Measurements from ENCODE around the gene HYAL2. TPM values are rescaled to one million over a fixed set of nuclear protein-coding genes. Genes with fewer than 3 reads are reported as not detected.

The HYAL2 gene
- total RNA-seq, 2 experiments from 2014 or later, result 1.5 to 2.1 TPM

GRCh38 chr3:50337175-50337861 lies 14.8 kb upstream of the HYAL2 start:
- Mint-ChIP-seq H3K36me3 (ENCODE audit: low read depth) (peaks cover 44% of the 10 kb centered on the region), H3K4me3 (peak overlapping the region; percentile 94), H3K4me1 (ENCODE audit: low read depth) (peaks cover 57% of the 10 kb centered on the region), H3K9me3 (no peaks in the 10 kb centered on the region), H3K27me3 (ENCODE audit: low read depth) (no peaks in the 10 kb centered on the region), H3K27ac (peak overlapping the region; percentile 94)
- peak; percentile 99 for DNase-seq
- CTCF ChIA-PET, result interaction anchor here (0.9 to 4.2 kb wide), 8 partner anchors 8 to 143 kb away, joined by 3 to 31 read pairs (median 6); partner anchors contain the start of genes CYB561D2, HYAL2, HYAL3 and NAA80
- intact Hi-C loops (cut with micrococcal nuclease), result loop anchor here (1.0 to 5.0 kb wide), 7 partner anchors 9 to 275 kb away; partner anchors contain the start of genes CYB561D2, HYAL3, IFRD2 and NAA80

DNA sequence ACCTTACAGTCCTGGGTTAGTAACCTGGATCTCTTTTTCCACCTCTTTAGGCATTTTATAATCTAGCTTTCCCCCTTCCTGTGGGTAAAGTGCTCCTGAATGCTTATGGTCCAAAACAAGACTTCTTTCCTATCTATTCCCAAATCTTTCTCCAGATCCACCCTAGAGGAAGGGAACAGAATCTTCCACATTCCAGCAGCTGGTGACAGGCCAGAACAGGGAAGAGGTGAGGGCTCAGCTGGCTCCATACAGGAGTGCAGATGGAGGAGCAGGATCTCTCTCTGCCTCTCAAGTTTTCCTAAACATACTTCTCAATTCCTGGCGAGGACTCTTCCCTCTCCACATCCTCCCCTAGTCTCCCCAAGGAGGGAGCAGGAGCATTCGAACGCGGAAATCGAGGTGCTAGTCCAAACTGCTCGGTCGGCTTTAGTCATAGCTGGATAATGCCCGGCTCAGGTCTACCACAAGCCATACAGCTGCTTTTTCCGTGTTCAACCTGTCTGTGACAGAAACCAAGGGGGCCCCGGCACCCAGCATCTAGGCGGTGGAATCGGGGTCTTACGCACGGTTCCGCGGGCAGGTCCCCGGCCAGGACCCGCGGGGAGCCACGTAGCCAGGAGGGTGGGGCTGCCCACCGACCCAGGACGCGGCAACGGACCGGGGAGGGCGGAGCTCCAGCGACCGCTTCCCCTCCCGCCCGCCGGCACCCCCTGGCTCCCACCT lies 14.1 kb upstream of the HYAL2 start:
- Mint-ChIP-seq H3K27ac (peak overlapping the region; percentile 95), H3K4me3 (peak overlapping the region; percentile 94), H3K4me1 (ENCODE audit: low read depth) (peaks cover 57% of the 10 kb centered on the region), H3K9me3 (no peaks in the 10 kb centered on the region), H3K36me3 (ENCODE audit: low read depth) (peaks cover 47% of the 10 kb centered on the region), H3K27me3 (ENCODE audit: low read depth) (no peaks in the 10 kb centered on the region)
- intact Hi-C loops (cut with micrococcal nuclease), result loop anchor here (1.0 to 5.0 kb wide), 7 partner anchors 8 to 276 kb away; partner anchors contain the start of genes CYB561D2, HYAL3, IFRD2 and NAA80
- peak; percentile 64 for DNase-seq
- CTCF ChIA-PET, result interaction anchor here (0.9 to 4.2 kb wide), 7 partner anchors 8 to 142 kb away, joined by 4 to 31 read pairs (median 6); partner anchors contain the start of genes CYB561D2, HYAL2, HYAL3 and NAA80

- H3K36me3 Mint-ChIP-seq (ENCODE audit: low read depth), result peaks cover 50% of the 10 kb centered on the region
- no peak for DNase-seq
- CTCF ChIA-PET, result interaction anchor here (0.6 to 2.8 kb wide), 2 partner anchors 11 to 76 kb away, joined by 3 to 16 read pairs; partner anchors contain the start of gene HYAL2
- intact Hi-C loops (cut with micrococcal nuclease), result loop anchor here (5.0 kb wide), 1 partner anchor 247 kb away; the partner anchor contains the start of gene RBM5
- H3K27ac Mint-ChIP-seq, result peak overlapping the region; percentile 87
- H3K4me1 Mint-ChIP-seq (ENCODE audit: low read depth), result peaks cover 44% of the 10 kb centered on the region
- H3K4me3 Mint-ChIP-seq, result peak overlapping the region; percentile 32
- no peaks in the 10 kb centered on the region for H3K27me3 Mint-ChIP-seq (ENCODE audit: low read depth)
- no peaks in the 10 kb centered on the region for H3K9me3 Mint-ChIP-seq
Observed at GRCh38 chr3:50334339-50335075, 12.0 kb upstream of the HYAL2 start.

DNA sequence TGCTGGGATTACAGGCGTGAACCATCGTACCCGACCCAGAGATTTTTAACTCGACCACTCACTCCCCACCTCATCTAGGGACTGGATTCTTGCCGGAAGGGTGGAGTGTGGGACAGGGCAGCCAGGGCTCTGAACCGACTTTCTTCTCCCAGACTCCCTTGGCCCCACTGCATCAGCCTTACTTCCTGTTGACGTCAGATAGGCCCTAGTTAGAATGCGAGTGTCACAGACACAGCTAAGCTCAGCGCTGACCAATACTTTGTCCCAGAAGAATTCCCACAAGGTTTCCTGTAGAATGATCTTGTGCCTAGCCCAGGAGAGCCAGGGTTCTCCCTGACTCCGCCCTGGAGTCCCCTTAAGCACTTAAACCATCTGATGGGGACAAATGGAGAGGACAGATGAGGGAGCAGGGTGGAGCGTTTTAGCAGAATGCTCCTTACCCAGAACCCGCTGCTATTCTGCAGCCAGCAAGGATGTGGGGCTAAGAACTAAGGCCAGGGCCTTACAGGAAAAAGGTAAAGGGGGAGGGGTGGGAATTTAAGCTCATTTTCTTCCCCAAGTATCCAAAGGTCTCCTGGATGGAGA lies 11.3 kb upstream of the HYAL2 start:
- Mint-ChIP-seq H3K27me3 (ENCODE audit: low read depth) (no peaks in the 10 kb centered on the region), H3K27ac (peak overlapping the region; percentile 87), H3K9me3 (no peaks in the 10 kb centered on the region), H3K4me1 (ENCODE audit: low read depth) (peaks cover 38% of the 10 kb centered on the region), H3K4me3 (peak overlapping the region; percentile 41), H3K36me3 (ENCODE audit: low read depth) (peaks cover 48% of the 10 kb centered on the region)
- intact Hi-C loops (cut with micrococcal nuclease), result no loop called here
- DNase-seq, result no peak
- CTCF ChIA-PET, result interaction anchor here (0.7 to 2.8 kb wide), 3 partner anchors 10 to 482 kb away, joined by 3 to 16 read pairs (median 3); partner anchors contain the start of gene HYAL2

DNA sequence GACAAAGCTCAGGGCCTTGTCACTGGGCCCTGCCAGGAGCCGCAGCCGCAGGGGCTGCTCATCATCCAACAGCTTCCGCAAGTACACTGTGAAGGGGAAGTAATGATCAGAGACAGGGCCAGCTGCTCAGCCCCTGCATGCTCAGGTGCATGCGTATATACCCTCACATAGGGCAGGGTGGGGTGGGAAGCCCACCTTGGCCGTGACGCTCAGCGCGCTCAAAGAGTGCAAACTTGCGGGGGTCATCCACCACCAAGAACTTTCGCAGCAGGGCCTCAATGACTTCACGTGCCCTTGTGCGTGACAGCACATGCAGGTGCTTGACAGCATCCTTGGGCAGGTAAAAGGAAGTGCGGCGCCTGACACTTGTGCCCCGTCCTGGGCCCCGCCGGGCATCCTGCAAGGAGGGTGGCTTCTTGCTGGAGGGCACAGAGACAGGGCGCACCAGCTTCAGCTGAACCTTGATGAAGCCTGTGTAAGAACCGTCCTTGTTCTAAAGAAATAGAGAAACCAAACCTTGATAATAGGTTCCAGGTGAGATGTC lies 8.9 kb upstream of the HYAL2 start:
- intact Hi-C loops (cut with micrococcal nuclease), result no loop called here
- Mint-ChIP-seq H3K36me3 (ENCODE audit: low read depth) (peaks cover 36% of the 10 kb centered on the region), H3K4me3 (no peak overlapping the region), H3K27me3 (ENCODE audit: low read depth) (no peaks in the 10 kb centered on the region), H3K27ac (peak overlapping the region; percentile 24), H3K9me3 (no peaks in the 10 kb centered on the region), H3K4me1 (ENCODE audit: low read depth) (peaks cover 36% of the 10 kb centered on the region)
- CTCF ChIA-PET, result interaction anchor here (1.0 kb wide), 1 partner anchor 11 kb away, joined by 3 read pairs; no protein-coding TSS in a partner anchor
- no peak for DNase-seq

DNA sequence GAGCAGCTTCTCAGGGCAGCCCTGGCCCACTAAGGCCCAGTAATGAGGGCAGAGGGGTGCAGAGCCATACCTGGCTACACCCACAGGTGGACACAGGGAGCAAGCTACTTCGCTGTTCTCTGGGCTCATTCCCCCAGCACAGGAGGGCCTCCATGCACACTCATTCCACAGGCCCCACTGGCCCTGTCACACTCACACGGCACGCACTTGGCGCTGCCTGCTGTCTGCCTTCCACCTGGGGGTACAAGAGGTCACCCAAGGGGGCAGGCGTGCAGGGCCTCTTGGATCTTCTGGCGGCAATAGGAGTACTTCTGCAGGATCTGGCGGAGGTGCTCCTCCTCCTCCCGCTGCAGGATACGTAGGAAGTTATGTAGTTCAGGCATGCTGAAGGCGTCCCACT lies 7.8 kb upstream of the HYAL2 start:
- Mint-ChIP-seq H3K4me3 (no peak overlapping the region), H3K4me1 (ENCODE audit: low read depth) (peaks cover 29% of the 10 kb centered on the region), H3K27me3 (ENCODE audit: low read depth) (no peaks in the 10 kb centered on the region), H3K36me3 (ENCODE audit: low read depth) (peaks cover 26% of the 10 kb centered on the region), H3K9me3 (no peaks in the 10 kb centered on the region), H3K27ac (no peak overlapping the region)
- no peak for DNase-seq
- intact Hi-C loops (cut with micrococcal nuclease), result no loop called here
- CTCF ChIA-PET, result interaction anchor here (0.6 kb wide), 1 partner anchor 9 kb away, joined by 3 read pairs; no protein-coding TSS in a partner anchor

- Mint-ChIP-seq H3K36me3 (ENCODE audit: low read depth) (peaks cover 14% of the 10 kb centered on the region), H3K27me3 (ENCODE audit: low read depth) (no peaks in the 10 kb centered on the region), H3K4me1 (ENCODE audit: low read depth) (peaks cover 16% of the 10 kb centered on the region), H3K9me3 (no peaks in the 10 kb centered on the region), H3K4me3 (peak within 1 kb of the TSS; percentile 88), H3K27ac (peak within 1 kb of the TSS; percentile 80)
- CTCF ChIA-PET, result interaction anchor here (0.9 to 1.5 kb wide), 4 partner anchors 9 to 82 kb away, joined by 3 to 5 read pairs (median 4); no protein-coding TSS in a partner anchor
- intact Hi-C loops (cut with micrococcal nuclease), result loop anchor here (1.0 to 2.0 kb wide), 4 partner anchors 9 to 542 kb away; partner anchors contain the start of genes IFRD2 and IP6K1
- peak; percentile 98 for DNase-seq
Observed at GRCh38 chr3:50327943-50328691, 5.6 kb upstream of the HYAL2 start, which contains the start of gene TUSC2. TSS of gene TUSC2 (minus strand) at chr3:50328223. CDS start at chr3:50328099, 124 bp downstream.

- no peak for DNase-seq
- peaks cover 13% of the 10 kb centered on the region for H3K36me3 Mint-ChIP-seq (ENCODE audit: low read depth)
- intact Hi-C loops (cut with micrococcal nuclease), result no loop called here
- CTCF ChIA-PET, result no interaction called here
- H3K27ac Mint-ChIP-seq, result no peak overlapping the region
- no peaks in the 10 kb centered on the region for H3K27me3 Mint-ChIP-seq (ENCODE audit: low read depth)
- H3K4me3 Mint-ChIP-seq, result peak overlapping the region; percentile 88
- H3K4me1 Mint-ChIP-seq (ENCODE audit: low read depth), result peaks cover 17% of the 10 kb centered on the region
- no peaks in the 10 kb centered on the region for H3K9me3 Mint-ChIP-seq
Observed at GRCh38 chr3:50327129-50327528, 4.6 kb upstream of the HYAL2 start.

GRCh38 chr3:50326182-50326541 lies 3.6 kb upstream of the HYAL2 start:
- H3K4me3 Mint-ChIP-seq, result peak overlapping the region; percentile 34
- H3K36me3 Mint-ChIP-seq (ENCODE audit: low read depth), result peaks cover 9% of the 10 kb centered on the region
- CTCF ChIA-PET, result interaction anchor here (0.8 to 5.7 kb wide), 2 partner anchors 11 to 29 kb away, joined by 3 to 31 read pairs; no protein-coding TSS in a partner anchor
- H3K27ac Mint-ChIP-seq, result no peak overlapping the region
- intact Hi-C loops (cut with micrococcal nuclease), result no loop called here
- no peaks in the 10 kb centered on the region for H3K9me3 Mint-ChIP-seq
- H3K27me3 Mint-ChIP-seq (ENCODE audit: low read depth), result no peaks in the 10 kb centered on the region
- DNase-seq, result no peak
- H3K4me1 Mint-ChIP-seq (ENCODE audit: low read depth), result peaks cover 17% of the 10 kb centered on the region

DNA sequence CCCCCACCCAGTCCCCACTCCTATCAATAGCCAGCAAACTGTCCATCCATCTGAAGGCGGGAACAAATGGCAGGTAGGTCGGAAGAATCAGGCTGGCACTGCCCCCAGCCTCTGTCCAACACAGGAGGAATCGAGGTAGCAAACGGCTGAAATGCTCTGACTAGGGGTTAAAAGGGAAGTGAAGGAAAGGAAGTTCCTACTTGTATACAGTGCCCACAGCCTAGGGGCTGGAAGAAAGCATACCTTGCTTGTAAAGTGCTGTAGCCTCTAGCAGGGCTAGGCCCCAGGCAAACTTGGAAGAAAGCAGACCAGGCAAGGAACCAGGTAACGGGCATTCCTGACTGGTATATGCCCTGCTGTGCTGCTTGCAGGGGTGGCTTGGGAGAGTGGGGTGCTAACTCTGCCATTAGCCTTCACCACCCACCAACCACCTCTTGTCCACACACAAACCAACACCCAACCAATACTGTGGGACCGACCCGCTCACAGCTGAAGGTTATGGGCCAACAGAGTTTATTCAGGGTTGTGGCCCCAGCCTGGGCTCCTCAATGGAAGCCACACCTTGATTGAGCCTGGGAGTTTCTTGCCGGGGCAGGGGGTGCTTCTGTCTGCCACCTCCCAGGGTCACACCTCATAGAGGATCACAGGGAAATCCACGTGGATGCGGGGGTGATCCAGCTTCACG lies 3.1 kb upstream of the HYAL2 start:
- Mint-ChIP-seq H3K9me3 (no peaks in the 10 kb centered on the region), H3K27me3 (ENCODE audit: low read depth) (no peaks in the 10 kb centered on the region), H3K4me1 (ENCODE audit: low read depth) (peaks cover 18% of the 10 kb centered on the region), H3K27ac (no peak overlapping the region), H3K36me3 (ENCODE audit: low read depth) (peaks cover 4% of the 10 kb centered on the region), H3K4me3 (no peak overlapping the region)
- intact Hi-C loops (cut with micrococcal nuclease), result no loop called here
- CTCF ChIA-PET, result interaction anchor here (0.8 to 5.7 kb wide), 4 partner anchors 8 to 33 kb away, joined by 3 to 31 read pairs (median 14); partner anchors contain the start of gene IFRD2
- no peak for DNase-seq
